Neural progenitor cell (in vitro differentiated cells): ENCODE results near the gene CAPN15.

ENCODE experiments used
- EZH2 ChIP-seq: fragments of 200-600 bp; sonication (generic); IDR thresholded peaks from 2 replicates; pipeline ENCODE4 v1.6.1; 2017; ENCODE audit warnings: antibody characterized with exemption, mild to moderate bottlenecking, moderate library complexity
- EZH2phosphoT487 ChIP-seq: fragments of 200-600 bp; sonication (generic); IDR thresholded peaks from 2 replicates; pipeline ENCODE4 v1.6.1; 2017; ENCODE audit warnings: antibody characterized with exemption
- TF ChIP-seq, protein P1 (sequence below): fragments of 200-600 bp; sonication (generic); IDR thresholded peaks from 2 replicates; pipeline ENCODE4 v1.5.1; 2017; ENCODE audit warnings: antibody characterized with exemption, mild to moderate bottlenecking

GRCh38 chr16:577796-578195, 50.3 kb downstream of the CAPN15 start:
- TF ChIP-seq, protein P1, sequence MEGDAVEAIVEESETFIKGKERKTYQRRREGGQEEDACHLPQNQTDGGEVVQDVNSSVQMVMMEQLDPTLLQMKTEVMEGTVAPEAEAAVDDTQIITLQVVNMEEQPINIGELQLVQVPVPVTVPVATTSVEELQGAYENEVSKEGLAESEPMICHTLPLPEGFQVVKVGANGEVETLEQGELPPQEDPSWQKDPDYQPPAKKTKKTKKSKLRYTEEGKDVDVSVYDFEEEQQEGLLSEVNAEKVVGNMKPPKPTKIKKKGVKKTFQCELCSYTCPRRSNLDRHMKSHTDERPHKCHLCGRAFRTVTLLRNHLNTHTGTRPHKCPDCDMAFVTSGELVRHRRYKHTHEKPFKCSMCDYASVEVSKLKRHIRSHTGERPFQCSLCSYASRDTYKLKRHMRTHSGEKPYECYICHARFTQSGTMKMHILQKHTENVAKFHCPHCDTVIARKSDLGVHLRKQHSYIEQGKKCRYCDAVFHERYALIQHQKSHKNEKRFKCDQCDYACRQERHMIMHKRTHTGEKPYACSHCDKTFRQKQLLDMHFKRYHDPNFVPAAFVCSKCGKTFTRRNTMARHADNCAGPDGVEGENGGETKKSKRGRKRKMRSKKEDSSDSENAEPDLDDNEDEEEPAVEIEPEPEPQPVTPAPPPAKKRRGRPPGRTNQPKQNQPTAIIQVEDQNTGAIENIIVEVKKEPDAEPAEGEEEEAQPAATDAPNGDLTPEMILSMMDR, result no peak
- no peak for TF ChIP-seq EZH2
- TF ChIP-seq EZH2phosphoT487, result no peak
